ENCODE results near the gene CPM. TPM values are rescaled to one million over a fixed set of nuclear protein-coding genes. Genes with fewer than 3 reads are reported as not detected.

Gene CPM
- total and polyA plus RNA-seq, 2 of the 4 experiments (the other 2 are of a cell fraction): 2.0 to 8.8 TPM

GRCh38 chr12:68815928-68816800, 116.8 kb downstream of the CPM start:
- Histone ChIP-seq H2BK5ac (ENCODE audit: low read depth, low read length, poor library complexity, severe bottlenecking) (no peak overlapping the region), H2BK15ac (ENCODE audit: low read depth, low read length) (no peak overlapping the region), H4K20me1 (ENCODE audit: insufficient read depth, low read length) (peaks cover 61% of the 10 kb centered on the region), H3K23ac (ENCODE audit: low read depth, low read length) (no peak overlapping the region), H4K5ac (ENCODE audit: low read depth, low read length) (no peak overlapping the region), H3K14ac (replicated peaks; ENCODE audit: low read depth, low read length) (no peak overlapping the region), H4K91ac (ENCODE audit: insufficient read depth, low read depth, low read length) (no peak overlapping the region), H3K9ac (ENCODE audit: low read depth, low read length) (no peak overlapping the region), H3K27ac (ENCODE audit: insufficient read depth, low read length) (no peak overlapping the region), H3K18ac (ENCODE audit: low read depth, low read length) (no peak overlapping the region), H3K4me1 (ENCODE audit: control insufficient read depth, insufficient read depth, low read length) (peaks cover 2% of the 10 kb centered on the region; the same call in 1 of the 2 replicates), H3K9me3 (ENCODE audit: control insufficient read depth, insufficient read depth, low read length) (no peaks in the 10 kb centered on the region), H3K27me3 (ENCODE audit: control insufficient read depth, insufficient read depth, low read length) (no peaks in the 10 kb centered on the region), H2BK20ac (ENCODE audit: low read depth, low read length) (no peak overlapping the region), H4K8ac (ENCODE audit: low read depth in 2 of 2, low read length in 2 of 2) (no peak overlapping the region), H3K4me3 (ENCODE audit: insufficient read depth, low read depth, low read length) (no peak overlapping the region), H2BK120ac (ENCODE audit: low read depth, low read length) (no peak overlapping the region), H3K4ac (ENCODE audit: low read depth, low read length) (no peak overlapping the region), H3K9me1 (ENCODE audit: insufficient read depth, low read length) (peaks cover under 1% of the 10 kb centered on the region; the same call in 1 of the 2 replicates), H2AK5ac (ENCODE audit: low read depth, low read length) (no peak overlapping the region), H2AK9ac (replicated peaks; ENCODE audit: low read depth, low read length, poor library complexity) (no peak overlapping the region), H3K79me1 (ENCODE audit: low read depth in 1 of 2, low read length in 2 of 2) (peaks cover 30 to 32% of the 10 kb centered on the region in 2 experiments), H2AFZ (replicated peaks; ENCODE audit: low read length, poor library complexity) (no peak overlapping the region), H3K56ac (ENCODE audit: extremely low read depth, insufficient read depth, low read length) (no peak overlapping the region), H3K36me3 (ENCODE audit: control insufficient read depth, insufficient read depth, low read length) (peaks cover 59% of the 10 kb centered on the region), H3K4me2 (ENCODE audit: low read depth, low read length) (no peak overlapping the region)
- BruUV-seq (replicated peaks): no TSS peak
- no peak for DNase-seq
- in situ Hi-C loops (cut with MboI; ENCODE audit: low sequenced_read_pairs) (no loop called here), intact Hi-C loops (cut with micrococcal nuclease) (no loop called here), dilution Hi-C loops (cut with HindIII; ENCODE audit: low sequenced_read_pairs, unreplicated experiment) (no loop called here)
- no CpG with 5 or more reads among the region's 8 CpGs for WGBS, 2 experiments (ENCODE audit: extremely low coverage in 2 of 2, insufficient read length in 1 of 2)
- CTCF ChIA-PET: interaction anchor here (0.6 to 1.2 kb wide), 3 partner anchors 14 to 466 kb away, joined by 3 to 4 read pairs (median 4); no protein-coding TSS in a partner anchor
- TF ChIP-seq MAZ (IDR thresholded peaks at IDR 0.05; ENCODE audit: borderline replicate concordance, low read depth, low read length) (no peak), MXI1 (IDR thresholded peaks at IDR 0.05; ENCODE audit: borderline replicate concordance, low read depth, low read length) (no peak), CTCF (conservative IDR thresholded peaks at IDR 0.05; ENCODE audit: low read depth, low read length) (no peak), ELK1 (IDR thresholded peaks at IDR 0.05; ENCODE audit: borderline replicate concordance, low read depth, low read length) (no peak), RAD21 (IDR thresholded peaks at IDR 0.05; ENCODE audit: low read length) (no peak), RFX5 (IDR thresholded peaks at IDR 0.05; ENCODE audit: low read depth, low read length) (no peak), POLR2A (IDR thresholded peaks at IDR 0.05; ENCODE audit: low read depth, low read length) (no peak), CEBPB (IDR thresholded peaks at IDR 0.05; ENCODE audit: low read depth, low read length) (no peak), BHLHE40 (IDR thresholded peaks at IDR 0.05; ENCODE audit: low read depth, low read length) (no peak)
- POLR2A ChIA-PET (ENCODE audit: unreplicated experiment): interaction anchor here (0.6 to 1.3 kb wide), 3 partner anchors 7 to 195 kb away, joined by 3 to 4 read pairs (median 3); no protein-coding TSS in a partner anchor
- no peak for ATAC-seq (ENCODE audit: low read depth)
